HK-2 (cell line): ENCODE results near the gene CACNA1I.
"Not testable (repeated sequence)": the region's sequence is repeated elsewhere in the genome, so short reads cannot be mapped to it uniquely, and the experiment has no call there.

Experiments
- DNase-seq: peaks from one replicate; pipeline ENCODE4 v3.0.0-alpha.2; 2018; ENCODE audit not compliant: unreplicated experiment

CACNA1I gene

GRCh38 chr22:39570665-39571064, at the start of gene CACNA1I:
CACNA1I (plus strand) TSS chr22:39570753; CDS start chr22:39570753, 0 bp downstream.
- no peak for DNase-seq

DNA sequence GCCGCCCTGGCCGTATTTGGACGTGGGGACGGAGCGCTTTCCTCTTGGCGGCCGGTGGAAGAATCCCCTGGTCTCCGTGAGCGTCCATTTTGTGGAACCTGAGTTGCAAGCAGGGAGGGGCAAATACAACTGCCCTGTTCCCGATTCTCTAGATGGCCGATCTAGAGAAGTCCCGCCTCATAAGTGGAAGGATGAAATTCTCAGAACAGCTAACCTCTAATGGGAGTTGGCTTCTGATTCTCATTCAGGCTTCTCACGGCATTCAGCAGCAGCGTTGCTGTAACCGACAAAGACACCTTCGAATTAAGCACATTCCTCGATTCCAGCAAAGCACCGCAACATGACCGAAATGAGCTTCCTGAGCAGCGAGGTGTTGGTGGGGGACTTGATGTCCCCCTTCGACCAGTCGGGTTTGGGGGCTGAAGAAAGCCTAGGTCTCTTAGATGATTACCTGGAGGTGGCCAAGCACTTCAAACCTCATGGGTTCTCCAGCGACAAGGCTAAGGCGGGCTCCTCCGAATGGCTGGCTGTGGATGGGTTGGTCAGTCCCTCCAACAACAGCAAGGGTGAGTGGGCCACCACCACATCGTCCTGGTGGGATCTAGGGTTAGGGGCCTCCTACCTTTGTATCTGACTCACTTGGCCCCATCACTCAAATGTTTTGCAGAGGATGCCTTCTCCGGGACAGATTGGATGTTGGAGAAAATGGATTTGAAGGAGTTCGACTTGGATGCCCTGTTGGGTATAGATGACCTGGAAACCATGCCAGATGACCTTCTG, 49.3 kb upstream of the CACNA1I start:
- not testable (repeated sequence) for DNase-seq

- not testable (repeated sequence) for DNase-seq
These were observed 48.5 kb upstream of the CACNA1I start for GRCh38 chr22:39522091-39522490.

DNA sequence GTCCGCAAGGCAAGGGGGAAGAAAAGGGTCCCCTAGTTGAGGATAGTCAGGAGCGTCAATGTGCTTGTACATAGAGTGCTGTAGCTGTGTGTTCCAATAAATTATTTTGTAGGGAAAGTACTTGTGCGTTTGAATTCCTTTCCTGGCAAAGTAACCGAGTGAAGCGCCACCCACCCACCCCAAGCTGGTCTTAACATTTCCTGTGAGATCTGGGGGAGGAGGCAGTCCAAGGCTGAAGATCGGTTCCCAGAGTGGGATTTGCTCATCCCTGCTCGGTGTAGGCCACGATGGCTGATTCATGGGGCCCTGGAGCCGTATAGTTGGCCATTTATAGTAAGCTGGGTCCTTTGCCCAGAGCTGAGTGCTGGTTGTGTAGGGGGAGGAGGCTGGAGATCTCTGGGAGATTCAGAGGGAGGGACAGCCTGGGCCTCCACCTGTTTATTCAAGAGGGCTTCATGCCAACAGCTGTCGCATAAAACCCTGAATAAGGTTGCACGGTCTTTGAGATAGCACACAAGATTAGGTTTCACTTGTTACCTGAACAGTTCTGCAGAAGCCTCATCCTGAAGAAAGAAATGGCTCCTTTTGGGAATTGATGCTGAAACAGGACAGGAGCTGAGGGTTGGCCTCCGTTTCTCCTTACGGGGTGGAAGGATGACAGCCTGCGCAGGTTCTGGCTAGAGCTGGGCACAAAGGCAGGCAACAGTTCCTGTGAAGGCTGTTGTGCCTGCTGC, 47.8 kb upstream of the CACNA1I start:
- peak; percentile 52 for DNase-seq

DNA sequence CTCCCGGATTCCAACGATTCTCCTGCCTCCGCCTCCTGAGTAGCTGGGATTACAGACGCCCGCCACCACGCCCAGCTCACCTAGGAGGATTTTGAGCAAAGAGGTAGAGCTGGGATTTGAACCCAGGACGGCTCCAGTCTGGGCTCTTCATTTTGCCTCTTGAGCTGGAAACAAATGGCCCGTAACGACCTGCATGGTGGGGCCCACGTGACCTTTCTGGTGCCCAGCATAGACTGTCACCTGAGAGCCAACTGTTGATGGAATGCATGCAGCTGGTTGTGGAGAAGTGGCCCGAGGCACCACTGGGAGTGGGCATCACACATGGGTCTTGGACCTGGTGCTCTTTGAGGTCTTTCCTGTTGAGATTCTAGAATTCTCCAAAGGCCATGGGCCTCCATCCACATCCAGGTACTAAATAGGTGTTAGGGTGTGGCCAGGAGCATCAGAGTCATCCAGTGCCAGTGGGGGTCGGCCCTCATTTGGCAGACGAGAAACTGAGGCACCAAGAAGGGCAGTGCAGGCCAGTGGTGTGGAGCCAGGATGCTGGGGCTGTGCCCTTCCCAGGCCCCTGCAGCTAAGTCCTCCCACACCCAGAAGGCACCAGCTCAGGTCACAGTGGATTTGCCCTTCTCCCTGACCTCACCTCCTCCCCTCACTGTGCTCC, 46.3 kb upstream of the CACNA1I start:
- no peak for DNase-seq

DNA sequence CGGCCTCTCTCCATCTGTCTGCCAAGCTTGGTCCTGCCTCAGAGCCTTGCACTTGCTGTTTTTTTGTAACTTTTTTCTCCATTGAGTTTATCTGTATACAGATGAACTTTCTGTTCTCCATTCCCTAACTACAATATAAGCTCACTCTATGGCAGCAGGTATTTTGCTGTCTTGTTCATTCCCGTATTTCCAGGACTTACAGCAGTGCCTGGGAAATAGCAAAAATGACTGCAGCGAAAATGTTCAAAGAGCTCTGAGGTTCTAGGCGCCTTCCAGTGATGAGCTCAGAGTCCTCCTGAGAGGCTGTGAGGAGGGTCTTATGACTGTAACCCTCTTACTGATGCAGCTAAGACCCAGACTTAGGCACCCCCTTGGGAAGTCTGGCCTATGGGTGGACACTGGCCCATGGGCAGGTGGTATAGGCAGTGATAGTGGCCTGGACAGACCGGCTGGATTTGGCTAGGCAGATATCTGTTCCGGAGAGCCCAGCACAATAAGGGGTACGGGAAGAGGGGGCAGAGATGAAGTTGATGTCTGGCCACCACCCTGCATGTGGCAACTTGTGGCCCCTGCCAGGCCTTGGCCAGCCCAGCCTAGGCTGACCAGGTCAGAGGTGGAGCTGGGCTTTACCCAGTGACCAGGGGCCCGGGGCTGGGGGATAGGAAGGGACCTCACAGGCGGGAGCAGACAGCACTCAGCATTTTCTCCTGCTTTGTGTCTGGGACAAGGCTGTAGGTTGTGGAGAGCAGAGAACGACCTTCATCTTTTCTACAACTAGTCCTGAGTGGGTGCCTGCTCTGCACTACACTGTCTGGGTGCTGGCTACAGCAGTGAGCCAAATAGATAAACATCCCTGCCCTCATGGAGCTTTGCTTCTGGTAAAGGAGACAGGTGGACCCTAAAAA, 45.5 kb upstream of the CACNA1I start:
- no peak for DNase-seq

DNA sequence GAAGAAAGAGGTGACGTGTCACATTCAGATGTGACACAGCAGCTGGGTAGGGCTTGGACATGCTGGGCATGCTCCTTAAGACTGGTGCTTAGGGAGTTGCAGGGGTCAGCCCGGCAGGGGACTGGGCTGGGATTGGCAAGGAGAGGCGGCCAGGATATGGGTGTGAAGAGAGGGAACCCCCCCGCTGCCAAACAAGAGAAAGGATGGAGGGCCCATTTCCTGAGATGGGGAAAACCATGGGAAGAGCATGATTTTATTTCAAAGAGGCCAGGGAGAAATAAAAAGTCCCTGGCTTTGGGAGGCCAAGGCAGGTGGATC, 44.9 kb upstream of the CACNA1I start:
- DNase-seq: no peak

- DNase-seq: no peak
These were observed 43.8 kb upstream of the CACNA1I start for GRCh38 chr22:39526736-39527171.

GRCh38 chr22:39527481-39527961, 43.0 kb upstream of the CACNA1I start:
- DNase-seq: no peak

GRCh38 chr22:39528080-39528661, 42.4 kb upstream of the CACNA1I start:
- DNase-seq: no peak

- DNase-seq: peak; percentile 90
These were observed 41.7 kb upstream of the CACNA1I start for GRCh38 chr22:39528681-39529486.

DNA sequence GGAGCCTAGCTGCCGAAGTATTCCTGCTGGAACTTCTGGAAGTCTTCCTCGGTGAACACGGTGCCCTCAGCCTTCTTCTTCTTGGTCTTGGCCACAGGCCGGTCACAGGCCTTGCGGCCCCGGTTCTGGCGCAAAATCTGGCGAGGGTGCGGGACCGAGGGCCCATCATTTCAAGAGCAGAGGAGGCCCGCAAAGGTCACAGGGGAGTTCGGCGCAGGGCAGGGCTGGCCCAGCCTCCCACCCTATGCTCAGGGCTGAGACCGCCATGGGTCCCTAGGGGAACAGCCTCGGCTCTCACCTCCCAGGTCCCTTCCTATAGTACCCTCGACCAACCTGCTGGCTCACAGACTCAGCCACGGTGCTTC, 41.1 kb upstream of the CACNA1I start:
- no peak for DNase-seq

DNA sequence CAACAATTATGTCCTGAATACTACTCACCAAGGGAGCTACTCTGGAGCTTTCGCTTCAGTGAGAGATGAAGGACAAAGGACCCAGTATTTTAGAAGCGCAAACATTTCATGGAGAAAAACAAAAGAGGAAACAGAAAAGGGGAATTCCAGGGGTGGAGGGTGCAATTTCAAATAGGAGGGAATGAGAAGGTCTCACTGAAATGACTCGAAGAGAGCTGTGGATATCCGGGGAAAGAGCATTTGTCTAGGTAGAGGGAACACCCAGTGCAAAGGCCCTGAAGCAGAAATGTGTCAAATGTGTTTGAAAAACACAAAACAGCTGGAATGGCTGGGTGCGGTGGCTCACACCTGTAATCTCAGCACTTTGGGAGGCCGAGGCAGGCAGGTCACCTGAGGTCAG, 40.4 kb upstream of the CACNA1I start:
- DNase-seq: no peak

GRCh38 chr22:39530692-39531331, 39.7 kb upstream of the CACNA1I start:
- no peak for DNase-seq

GRCh38 chr22:39532215-39533073, 38.1 kb upstream of the CACNA1I start, which contains the start of gene RPS19BP1:
RPS19BP1 (minus strand) TSS chr22:39532748; CDS start chr22:39532738, 10 bp downstream.
- peak; percentile 97 for DNase-seq

DNA sequence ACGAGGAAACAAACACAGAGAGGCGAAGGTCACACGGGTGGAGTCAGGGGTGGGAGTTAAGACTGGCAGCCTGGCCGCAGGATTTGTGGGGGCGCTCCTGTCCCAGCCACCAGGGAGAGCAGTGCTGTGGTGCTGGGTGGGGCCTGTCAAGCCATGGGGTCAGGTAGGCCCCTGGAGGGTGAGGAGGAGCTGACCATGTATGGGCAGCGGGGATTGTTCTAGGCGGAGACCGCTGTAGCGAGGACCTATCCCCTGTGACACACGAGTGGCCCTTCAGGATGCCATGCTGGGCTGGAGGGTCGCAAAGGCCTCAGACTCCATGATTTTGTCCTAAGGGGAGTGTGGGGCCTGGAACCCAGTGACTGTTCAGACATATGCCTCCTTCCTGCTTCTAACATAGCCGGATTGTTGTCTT, 36.5 kb upstream of the CACNA1I start:
- DNase-seq: no peak

DNA sequence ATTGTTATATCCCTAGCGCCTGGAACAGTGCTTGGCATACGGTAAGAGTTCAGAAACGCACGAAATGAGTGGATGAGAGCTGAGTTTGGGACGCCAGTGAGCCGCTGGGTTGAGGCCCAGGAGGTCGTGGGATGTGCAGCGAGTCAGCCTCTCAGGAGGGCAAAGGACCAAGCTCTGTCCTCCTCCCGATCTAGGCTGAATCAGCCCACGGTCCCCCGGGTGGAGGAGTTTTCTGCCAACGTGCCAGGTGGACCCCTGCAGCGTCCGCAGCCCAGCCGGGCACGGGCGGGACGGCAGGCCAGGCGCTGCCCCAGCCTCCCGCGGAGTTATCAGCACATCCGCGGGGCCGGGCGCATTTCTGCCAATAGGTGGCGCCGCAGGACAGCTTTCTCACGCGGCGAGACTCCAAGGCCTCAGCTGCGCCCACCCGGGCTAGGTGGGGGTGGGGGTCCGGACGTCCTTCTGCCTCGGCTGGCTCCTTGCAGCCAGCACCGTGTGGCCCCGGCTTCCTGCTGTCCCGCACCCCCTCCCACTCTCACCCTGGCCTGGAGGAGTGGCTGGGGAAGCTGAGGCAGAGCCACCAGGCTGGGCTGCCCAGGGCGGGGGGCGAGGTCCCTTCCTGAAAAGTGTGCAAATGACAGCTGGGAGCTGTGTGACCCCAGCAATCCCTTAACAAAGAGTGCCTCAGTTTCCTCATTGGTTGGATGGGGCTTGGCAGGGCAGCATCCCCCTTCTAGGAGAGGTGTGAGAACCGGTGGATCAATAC, 35.8 kb upstream of the CACNA1I start:
- DNase-seq: peak; percentile 84

GRCh38 chr22:39535357-39535725, 35.2 kb upstream of the CACNA1I start:
- DNase-seq: no peak
